ENCODE data around the gene PRKG1. TPM values are rescaled to one million over a fixed set of nuclear protein-coding genes. Genes with fewer than 3 reads are reported as not detected.
A peak's percentile ranks its signal among the peaks of the same experiment; 100 is the strongest.

The PRKG1 gene
- total RNA-seq, 1 experiment from 2014 or later: 16.5 TPM

- no peaks in the 10 kb centered on the region; the same call in 1 of the 2 replicates for H3K27me3 Mint-ChIP-seq (ENCODE audit: low read depth)
- no peak for DNase-seq (ENCODE audit: low spot score)
- H3K36me3 Mint-ChIP-seq: peaks cover 13% of the 10 kb centered on the region
- peaks cover 22% of the 10 kb centered on the region for H3K4me1 Mint-ChIP-seq
- no peak overlapping the region for H3K4me3 Mint-ChIP-seq
- no peak overlapping the region for H3K27ac Mint-ChIP-seq
- CTCF ChIA-PET: no interaction called here
- TF ChIP-seq JAZF1 (CRISPR knock-in tag; IDR thresholded peaks at IDR 0.05): no peak
- TF ChIP-seq, protein P1, sequence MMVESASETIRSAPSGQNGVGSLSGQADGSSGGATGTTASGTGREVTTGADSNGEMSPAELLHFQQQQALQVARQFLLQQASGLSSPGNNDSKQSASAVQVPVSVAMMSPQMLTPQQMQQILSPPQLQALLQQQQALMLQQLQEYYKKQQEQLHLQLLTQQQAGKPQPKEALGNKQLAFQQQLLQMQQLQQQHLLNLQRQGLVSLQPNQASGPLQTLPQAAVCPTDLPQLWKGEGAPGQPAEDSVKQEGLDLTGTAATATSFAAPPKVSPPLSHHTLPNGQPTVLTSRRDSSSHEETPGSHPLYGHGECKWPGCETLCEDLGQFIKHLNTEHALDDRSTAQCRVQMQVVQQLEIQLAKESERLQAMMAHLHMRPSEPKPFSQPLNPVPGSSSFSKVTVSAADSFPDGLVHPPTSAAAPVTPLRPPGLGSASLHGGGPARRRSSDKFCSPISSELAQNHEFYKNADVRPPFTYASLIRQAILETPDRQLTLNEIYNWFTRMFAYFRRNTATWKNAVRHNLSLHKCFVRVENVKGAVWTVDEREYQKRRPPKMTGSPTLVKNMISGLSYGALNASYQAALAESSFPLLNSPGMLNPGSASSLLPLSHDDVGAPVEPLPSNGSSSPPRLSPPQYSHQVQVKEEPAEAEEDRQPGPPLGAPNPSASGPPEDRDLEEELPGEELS (CRISPR knock-in tag; IDR thresholded peaks at IDR 0.05): no peak
- no peak for TF ChIP-seq AR (CRISPR knock-in tag; IDR thresholded peaks at IDR 0.05)
- no peak for TF ChIP-seq NFE2L1 (CRISPR knock-in tag; IDR thresholded peaks at IDR 0.05)
- TF ChIP-seq, protein P2, sequence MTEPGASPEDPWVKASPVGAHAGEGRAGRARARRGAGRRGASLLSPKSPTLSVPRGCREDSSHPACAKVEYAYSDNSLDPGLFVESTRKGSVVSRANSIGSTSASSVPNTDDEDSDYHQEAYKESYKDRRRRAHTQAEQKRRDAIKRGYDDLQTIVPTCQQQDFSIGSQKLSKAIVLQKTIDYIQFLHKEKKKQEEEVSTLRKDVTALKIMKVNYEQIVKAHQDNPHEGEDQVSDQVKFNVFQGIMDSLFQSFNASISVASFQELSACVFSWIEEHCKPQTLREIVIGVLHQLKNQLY (CRISPR knock-in tag; IDR thresholded peaks at IDR 0.05): no peak
- ATAC-seq: no peak
- POLR2A ChIA-PET: no interaction called here
- peaks cover 14% of the 10 kb centered on the region for H3K9me3 Mint-ChIP-seq
Measured at GRCh38 chr10:51765284-51765971, 691.1 kb downstream of the PRKG1 start.

GRCh38 chr10:51766423-51767102 is 692.3 kb downstream of the PRKG1 start:
- no peak overlapping the region for H3K4me3 Mint-ChIP-seq
- POLR2A ChIA-PET: no interaction called here
- no peak for TF ChIP-seq FOXP1 (CRISPR knock-in tag; IDR thresholded peaks at IDR 0.05; ENCODE audit: borderline replicate concordance)
- no peak for TF ChIP-seq IRF2 (CRISPR knock-in tag; IDR thresholded peaks at IDR 0.05; ENCODE audit: borderline replicate concordance, low read depth)

DNA sequence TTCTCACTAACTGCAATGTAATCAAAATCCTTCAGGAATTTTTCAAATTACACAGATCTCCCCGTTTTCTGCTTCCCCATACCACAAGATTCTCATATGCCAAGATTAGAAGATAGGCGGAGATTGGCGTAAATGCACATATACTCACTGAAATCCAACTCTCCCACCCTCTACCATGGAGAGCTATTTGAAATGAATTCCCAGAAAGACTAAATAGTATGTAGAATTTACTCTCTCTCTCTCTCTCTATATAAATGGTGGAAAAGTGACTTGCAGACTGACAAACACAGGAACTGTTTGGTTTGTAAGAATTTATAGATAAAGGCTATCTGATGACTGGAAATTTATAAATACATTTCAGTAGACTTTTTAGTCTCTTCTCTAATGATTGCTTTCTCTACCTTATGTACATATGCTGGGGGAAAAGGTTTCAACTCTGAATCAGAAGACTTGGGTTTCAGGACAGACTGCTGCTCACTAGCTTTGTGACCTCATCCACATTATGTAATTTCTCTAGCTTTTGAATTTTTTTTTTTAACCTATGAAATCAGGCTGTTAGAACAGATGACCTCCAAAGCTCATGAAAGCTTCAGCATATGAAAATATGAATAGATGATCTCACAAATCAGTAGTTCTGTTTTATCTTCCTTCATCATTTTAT is 692.9 kb downstream of the PRKG1 start:
- peak overlapping the region; percentile 35 for H3K27ac Mint-ChIP-seq
- peaks cover 13% of the 10 kb centered on the region for H3K36me3 Mint-ChIP-seq
- H3K9me3 Mint-ChIP-seq: peaks cover 14% of the 10 kb centered on the region
- TF ChIP-seq NFYB (CRISPR knock-in tag; conservative IDR thresholded peaks at IDR 0.05; ENCODE audit: low read depth): no peak
- TF ChIP-seq, protein P3, sequence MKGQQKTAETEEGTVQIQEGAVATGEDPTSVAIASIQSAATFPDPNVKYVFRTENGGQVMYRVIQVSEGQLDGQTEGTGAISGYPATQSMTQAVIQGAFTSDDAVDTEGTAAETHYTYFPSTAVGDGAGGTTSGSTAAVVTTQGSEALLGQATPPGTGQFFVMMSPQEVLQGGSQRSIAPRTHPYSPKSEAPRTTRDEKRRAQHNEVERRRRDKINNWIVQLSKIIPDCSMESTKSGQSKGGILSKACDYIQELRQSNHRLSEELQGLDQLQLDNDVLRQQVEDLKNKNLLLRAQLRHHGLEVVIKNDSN (CRISPR knock-in tag; IDR thresholded peaks at IDR 0.05): no peak
- ATAC-seq (peak; percentile 36; the same call in 1 of the 2 replicates), DNase-seq (ENCODE audit: low spot score) (no peak)
- ChIA-PET POLR2A (no interaction called here), CTCF (interaction anchor here (1.4 kb wide), 1 partner anchor 108 kb away, joined by 3 read pairs; no protein-coding TSS in a partner anchor)
- no peaks in the 10 kb centered on the region; the same call in 1 of the 2 replicates for H3K27me3 Mint-ChIP-seq (ENCODE audit: low read depth)
- peaks cover 18% of the 10 kb centered on the region for H3K4me1 Mint-ChIP-seq
- H3K4me3 Mint-ChIP-seq: no peak overlapping the region

More at GRCh38 chr10:51766423-51767102, 692.3 kb downstream of the PRKG1 start:
- peaks cover 18% of the 10 kb centered on the region for H3K4me1 Mint-ChIP-seq
- CTCF ChIA-PET: no interaction called here
- no peak for DNase-seq (ENCODE audit: low spot score)
- H3K27me3 Mint-ChIP-seq (ENCODE audit: low read depth): no peaks in the 10 kb centered on the region; the same call in 1 of the 2 replicates
- H3K9me3 Mint-ChIP-seq: peaks cover 14% of the 10 kb centered on the region
- peak overlapping the region; percentile 35 for H3K27ac Mint-ChIP-seq
- H3K36me3 Mint-ChIP-seq: peaks cover 13% of the 10 kb centered on the region
- peak; percentile 67 for ATAC-seq

Measured in WTC11 (cell line).